HG03457 (cell line): ENCODE measurements around the gene PSMA5.

Experiments
- ATAC-seq: cut with Tn5 transposase; IDR thresholded peaks from one replicate; pipeline ENCODE4 v1.9.1; 2021; ENCODE audit warnings: moderate number of reproducible peaks; ENCODE audit not compliant: unreplicated experiment

Gene PSMA5

DNA sequence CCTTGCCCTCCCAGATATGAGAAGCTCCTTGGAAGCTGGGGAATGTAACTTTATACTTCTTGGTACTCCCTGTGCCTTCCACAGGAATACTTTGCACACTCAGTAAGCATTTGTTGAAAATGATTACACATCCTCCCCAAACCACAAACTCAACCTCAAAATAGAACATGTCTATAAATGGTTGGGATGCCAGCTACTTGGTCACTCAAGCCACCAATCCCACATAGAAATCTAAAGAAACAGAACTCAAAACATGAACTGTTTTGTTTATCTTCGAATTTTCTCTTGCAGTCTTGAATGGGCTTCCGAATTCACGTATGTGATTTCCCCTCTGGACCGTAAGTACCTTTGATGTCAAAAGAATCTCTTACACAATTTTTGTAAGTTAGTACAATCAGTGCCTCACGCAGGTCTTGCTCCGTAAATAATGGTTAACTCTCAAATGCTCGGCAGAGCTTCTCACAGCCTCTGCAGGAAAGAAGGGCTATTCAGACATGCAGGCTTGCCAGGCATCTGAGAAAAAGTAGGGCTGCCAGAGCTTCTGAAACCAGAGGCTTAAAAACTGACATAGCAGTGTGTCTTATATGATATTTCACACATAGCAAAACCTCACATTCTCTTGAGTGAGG, 55.4 kb downstream of the PSMA5 start:
- ATAC-seq: no peak

DNA sequence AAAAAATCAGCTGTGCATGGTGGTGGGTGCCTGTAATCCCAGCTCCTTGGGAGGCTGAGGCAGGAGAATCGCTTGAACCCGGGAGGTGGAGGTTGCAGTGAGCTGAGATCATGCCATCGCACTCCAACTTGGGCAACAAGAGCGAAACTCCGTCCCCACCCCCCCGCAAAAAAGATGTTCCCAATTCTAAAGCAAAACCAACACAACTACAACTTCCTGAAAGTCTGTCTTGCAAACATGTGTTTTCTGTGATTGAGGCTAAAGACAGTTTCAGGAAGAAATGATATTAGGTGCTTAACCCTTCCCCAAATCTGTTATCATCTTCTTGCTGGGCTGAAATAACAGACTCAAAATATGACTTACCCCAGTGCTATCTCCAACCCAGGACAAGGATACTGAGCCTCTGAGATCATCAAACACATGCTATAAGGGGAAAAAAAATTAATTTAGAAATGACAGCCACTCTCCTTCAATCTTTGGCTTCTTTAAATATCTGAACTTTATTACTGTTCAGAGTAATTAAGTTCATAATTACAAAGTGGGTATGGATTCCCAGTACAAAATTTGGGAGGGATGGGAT, 57.0 kb downstream of the PSMA5 start:
- no peak for ATAC-seq

DNA sequence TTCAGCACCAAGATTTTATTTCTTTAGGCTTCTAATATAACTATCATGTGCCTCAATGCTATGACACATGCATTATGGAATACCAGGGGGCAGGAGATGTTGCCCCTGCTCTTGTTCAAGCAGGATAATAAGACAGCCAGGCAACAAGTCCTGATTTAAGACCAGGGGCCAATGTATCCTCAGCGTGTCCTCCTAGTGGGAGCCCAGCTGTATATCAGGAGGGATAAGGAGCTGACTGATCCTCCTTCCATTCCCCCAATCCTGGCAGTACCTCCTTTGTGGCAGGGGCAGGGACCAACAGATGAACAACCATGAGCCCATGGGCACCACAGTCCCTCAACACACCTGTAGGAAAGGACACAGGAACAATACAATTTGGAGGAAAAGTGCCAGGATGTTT, 57.8 kb downstream of the PSMA5 start:
- no peak for ATAC-seq

GRCh38 chr1:109367626-109368025, 58.6 kb downstream of the PSMA5 start:
- no peak for ATAC-seq

- no peak for ATAC-seq
Observed at GRCh38 chr1:109365642-109366204, 60.5 kb downstream of the PSMA5 start.

DNA sequence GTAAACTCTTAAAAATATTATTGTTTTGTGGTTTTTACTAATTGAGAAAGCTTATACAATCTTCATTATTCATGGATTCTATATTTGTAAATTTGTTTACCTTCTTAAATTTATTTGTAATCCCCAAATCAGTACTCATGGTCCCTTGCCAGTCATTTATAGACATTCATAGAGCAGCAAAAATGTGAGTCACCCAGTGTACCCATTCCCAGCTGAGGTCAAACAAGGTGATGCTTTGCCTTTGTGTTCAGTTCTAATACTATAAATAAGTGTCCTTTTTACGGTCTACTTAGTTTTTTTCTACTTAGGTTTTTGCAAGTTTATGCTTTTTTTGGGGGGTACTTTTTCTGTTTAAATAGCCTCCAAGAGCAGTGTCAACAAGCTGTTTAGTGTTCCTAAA, 64.6 kb downstream of the PSMA5 start:
- ATAC-seq: no peak

DNA sequence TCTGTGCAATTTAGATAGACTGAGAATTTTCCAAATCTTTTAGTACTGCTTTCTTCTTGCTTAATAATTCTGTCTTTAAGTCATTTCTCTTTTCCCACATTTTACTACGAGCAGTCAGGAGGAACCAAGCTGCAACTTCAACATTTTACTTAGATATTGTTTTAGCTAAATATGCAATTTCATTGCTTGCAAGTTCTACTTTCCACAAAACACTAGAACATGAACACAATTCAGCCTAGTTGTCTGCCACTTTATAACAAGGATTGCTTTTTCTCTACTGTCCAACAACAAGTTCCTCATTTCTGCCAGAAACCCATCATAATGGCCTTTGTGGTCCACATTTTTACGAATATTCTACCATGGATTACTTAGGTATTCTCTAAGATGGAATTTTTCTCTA, 65.2 kb downstream of the PSMA5 start:
- no peak for ATAC-seq

GRCh38 chr1:109357616-109358015, 68.6 kb downstream of the PSMA5 start:
- ATAC-seq: no peak

- no peak for ATAC-seq
Observed at GRCh38 chr1:109356915-109357314, 69.3 kb downstream of the PSMA5 start.

DNA sequence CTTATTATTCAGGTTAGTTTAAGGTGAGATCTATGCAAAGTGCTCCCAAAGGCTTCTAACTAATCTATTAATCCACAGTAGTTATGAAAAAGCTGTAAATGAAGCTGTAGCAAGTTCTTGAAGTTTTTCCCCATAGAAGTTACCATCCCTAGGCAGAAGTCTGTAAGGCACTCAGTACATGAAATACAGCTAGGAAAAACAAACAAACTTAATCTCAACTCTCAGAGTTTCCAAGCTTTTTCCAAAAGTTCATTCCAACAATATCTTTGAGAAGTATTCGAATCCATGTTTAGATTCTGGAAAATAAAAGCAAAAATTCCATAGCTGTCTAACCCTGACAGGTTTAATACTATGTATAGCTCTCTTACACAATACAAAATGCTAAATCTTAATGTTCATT, 69.7 kb downstream of the PSMA5 start:
- ATAC-seq: no peak

DNA sequence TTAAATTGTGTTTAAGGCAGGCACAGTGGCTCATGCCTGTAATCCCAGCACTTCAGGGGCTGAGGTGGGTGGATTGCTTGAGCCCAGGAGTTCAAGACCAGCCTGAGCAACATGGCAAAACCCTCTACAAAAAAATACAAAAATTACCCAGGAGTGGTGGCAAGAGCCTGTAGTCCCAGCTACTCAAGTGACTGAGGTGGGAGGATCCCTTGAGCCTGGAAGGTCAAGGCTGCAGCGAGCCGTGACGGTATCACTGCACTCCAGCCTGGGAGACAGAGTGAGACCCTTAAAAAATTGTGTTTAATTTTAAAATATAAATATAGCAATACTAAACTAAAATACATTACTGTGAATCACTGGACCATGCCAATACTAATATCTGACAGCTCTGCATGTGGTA, 71.3 kb downstream of the PSMA5 start:
- ATAC-seq: no peak

DNA sequence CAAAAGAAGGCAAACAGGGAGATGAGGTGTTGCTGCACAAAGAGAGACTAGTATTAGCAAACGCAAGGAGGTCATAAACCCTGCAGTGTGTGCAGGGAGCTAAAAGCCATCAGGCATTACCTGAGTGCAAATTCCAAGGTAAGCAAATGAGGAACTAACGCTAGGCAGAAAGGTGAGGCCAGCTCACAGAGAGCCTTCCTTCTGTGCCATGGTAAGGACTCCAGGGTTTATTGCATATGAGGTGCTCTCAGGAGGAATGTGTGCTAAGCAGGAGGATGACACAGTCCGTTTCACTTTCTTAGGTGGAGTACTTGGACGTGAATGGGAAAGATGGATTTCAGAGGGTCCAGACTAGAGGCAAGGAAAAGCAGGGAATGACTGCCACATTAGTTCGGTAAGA, 74.8 kb downstream of the PSMA5 start:
- ATAC-seq: no peak

- ATAC-seq: no peak
Observed at GRCh38 chr1:109350655-109351054, 75.6 kb downstream of the PSMA5 start.

DNA sequence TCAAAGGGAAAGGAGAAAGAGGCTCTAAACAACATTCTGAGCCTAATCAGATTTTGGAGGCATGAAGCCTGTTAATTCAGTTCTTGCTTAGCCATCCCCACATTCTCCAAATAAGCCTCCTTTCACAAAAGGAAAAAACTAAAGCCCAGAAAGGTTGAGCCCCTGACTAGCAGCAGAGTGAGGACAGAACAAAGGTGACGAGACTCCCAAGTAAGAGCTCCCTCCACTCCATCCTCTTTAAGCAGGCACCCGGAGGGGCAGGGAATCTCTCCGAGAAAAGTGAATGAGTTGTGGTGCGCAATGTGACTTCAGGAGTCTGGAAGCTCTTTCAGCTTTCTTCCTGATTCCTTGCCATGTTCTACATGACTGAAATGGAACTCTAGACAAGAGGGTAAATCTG, 76.1 kb downstream of the PSMA5 start:
- no peak for ATAC-seq
